HepG2 (cell line): ENCODE data around the gene MAP2K5. TPM values are rescaled to one million over a fixed set of nuclear protein-coding genes. Genes with fewer than 3 reads are reported as not detected.

Source experiments
- ADNP ChIP-seq: sonication (generic); formaldehyde crosslinking; IDR thresholded peaks from 2 replicates; pipeline ENCODE4 v1.4.0; 2020; ENCODE audit warnings: missing genetic modification reagents
- ARID2 ChIP-seq: sonication (generic); formaldehyde crosslinking; IDR thresholded peaks from 2 replicates; pipeline ENCODE4 v1.8.1; 2022; ENCODE audit warnings: mild to moderate bottlenecking, missing genetic modification reagents, borderline replicate concordance
- IKZF4 ChIP-seq: sonication (generic); formaldehyde crosslinking; IDR thresholded peaks from 2 replicates; pipeline ENCODE4 v1.5.1; 2020; ENCODE audit warnings: borderline replicate concordance, mild to moderate bottlenecking, low read depth, missing genetic modification reagents; ENCODE audit errors: not compliant biosample characterization
- KLF12 ChIP-seq: sonication (generic); formaldehyde crosslinking; IDR thresholded peaks from 2 replicates; pipeline ENCODE4 v1.4.0; 2020; ENCODE audit warnings: missing genetic modification reagents, borderline replicate concordance
- SP5 ChIP-seq: IDR thresholded peaks from 2 replicates; pipeline ENCODE4 v1.6.1; 2016; ENCODE audit warnings: low read depth, borderline replicate concordance
- SRY ChIP-seq: sonication (generic); formaldehyde crosslinking; IDR thresholded peaks from 2 replicates; pipeline ENCODE4 v1.8.0; 2022; ENCODE audit warnings: mild to moderate bottlenecking, missing genetic modification reagents
- TBX2 ChIP-seq: sonication (generic); formaldehyde crosslinking; IDR thresholded peaks from 2 replicates; pipeline ENCODE4 v1.5.0; 2020; ENCODE audit warnings: missing genetic modification reagents, mild to moderate bottlenecking, borderline replicate concordance
- ZBTB20 ChIP-seq: sonication (generic); formaldehyde crosslinking; IDR thresholded peaks from 2 replicates; pipeline ENCODE4 v1.8.1; 2023; ENCODE audit warnings: missing genetic modification reagents, low read depth, mild to moderate bottlenecking, borderline replicate concordance
- ZBTB8A ChIP-seq: sonication (generic); formaldehyde crosslinking; IDR thresholded peaks from 2 replicates; pipeline ENCODE4 v1.4.0; 2020; ENCODE audit warnings: mild to moderate bottlenecking, low read depth, missing genetic modification reagents, borderline replicate concordance
- ZNF124 ChIP-seq: sonication (generic); formaldehyde crosslinking; IDR thresholded peaks from 2 replicates; pipeline ENCODE4 v1.4.0; 2020; ENCODE audit warnings: missing genetic modification reagents
- ZNF335 ChIP-seq: sonication (generic); formaldehyde crosslinking; IDR thresholded peaks from 2 replicates; pipeline ENCODE4 v1.4.0; 2020; ENCODE audit warnings: missing genetic modification reagents
- ZNF337 ChIP-seq: sonication (generic); formaldehyde crosslinking; IDR thresholded peaks from 2 replicates; pipeline ENCODE4 v1.5.1; 2020; ENCODE audit warnings: missing genetic modification reagents, low read depth, mild to moderate bottlenecking, borderline replicate concordance
- ZNF441 ChIP-seq: sonication (generic); formaldehyde crosslinking; IDR thresholded peaks from 2 replicates; pipeline ENCODE4 v1.7.0; 2021; ENCODE audit warnings: missing genetic modification reagents, borderline replicate concordance
- ZNF577 ChIP-seq: sonication (generic); formaldehyde crosslinking; IDR thresholded peaks from 2 replicates; pipeline ENCODE4 v1.4.0; 2020; ENCODE audit warnings: mild to moderate bottlenecking, low read depth, missing genetic modification reagents, borderline replicate concordance
- ZNF629 ChIP-seq: sonication (generic); formaldehyde crosslinking; conservative IDR thresholded peaks from 2 replicates; pipeline ENCODE4 v1.5.0; 2020; ENCODE audit warnings: missing genetic modification reagents
- ZNF768 ChIP-seq: sonication (generic); formaldehyde crosslinking; IDR thresholded peaks from 2 replicates; pipeline ENCODE4 v1.4.0; 2020; ENCODE audit warnings: missing genetic modification reagents
- ZNF772 ChIP-seq: sonication (generic); formaldehyde crosslinking; IDR thresholded peaks from 2 replicates; pipeline ENCODE4 v1.5.0; 2020; ENCODE audit warnings: mild to moderate bottlenecking, missing genetic modification reagents
- polyA plus RNA-seq, 8 experiments: library from polyadenylated mRNA; depleted of rRNA in 3 of 8; stranded (reverse) in 7 of 8; unstranded in 1 of 8; fragments of >200 nt; fragmentation: Illumina TruSeq in 4 of 8; extraction: Trizol in 4 of 8; gene quantifications; 2 replicates each; pipeline versions ENCODE4 v1.2.1 to v1.2.3, GENCODE V29; 2011 to 2016; ENCODE audit warnings: low read depth in 4 of 8, missing spikeins in 1 of 8, mixed read lengths in 1 of 8; ENCODE audit not compliant: insufficient read depth in 1 of 8
- total RNA-seq, 5 experiments: library from RNA; depleted of rRNA; stranded (reverse); fragments of >200 nt; fragmentation: Illumina TruSeq; extraction: Trizol; gene quantifications; 2 replicates each; pipeline ENCODE4 v1.2.3, GENCODE V29; 2016; ENCODE audit warnings: low read depth in 1 of 5
- TF ChIP-seq, protein P1 (sequence below): sonication (generic); formaldehyde crosslinking; IDR thresholded peaks from 2 replicates; pipeline ENCODE4 v1.8.1; 2022; ENCODE audit warnings: low read depth, mild to moderate bottlenecking, missing genetic modification reagents
- TF ChIP-seq, protein P2 (sequence below): sonication (generic); formaldehyde crosslinking; IDR thresholded peaks from 2 replicates; pipeline ENCODE4 v1.5.0; 2020; ENCODE audit warnings: mild to moderate bottlenecking, missing genetic modification reagents
- TF ChIP-seq, protein P3 (sequence below): sonication (generic); formaldehyde crosslinking; IDR thresholded peaks from 2 replicates; pipeline ENCODE4 v1.8.1; 2022; ENCODE audit warnings: mild to moderate bottlenecking, missing genetic modification reagents
- TF ChIP-seq, protein P4 (sequence below): sonication (generic); formaldehyde crosslinking; IDR thresholded peaks from 2 replicates; pipeline ENCODE4 v1.4.0; 2020; ENCODE audit warnings: missing genetic modification reagents

Gene MAP2K5
- total and polyA plus RNA-seq, 2 of the 13 experiments (the other 11 are each of a cell fraction or from before 2014, with no cell fraction given) = 4.0 to 4.3 TPM

DNA sequence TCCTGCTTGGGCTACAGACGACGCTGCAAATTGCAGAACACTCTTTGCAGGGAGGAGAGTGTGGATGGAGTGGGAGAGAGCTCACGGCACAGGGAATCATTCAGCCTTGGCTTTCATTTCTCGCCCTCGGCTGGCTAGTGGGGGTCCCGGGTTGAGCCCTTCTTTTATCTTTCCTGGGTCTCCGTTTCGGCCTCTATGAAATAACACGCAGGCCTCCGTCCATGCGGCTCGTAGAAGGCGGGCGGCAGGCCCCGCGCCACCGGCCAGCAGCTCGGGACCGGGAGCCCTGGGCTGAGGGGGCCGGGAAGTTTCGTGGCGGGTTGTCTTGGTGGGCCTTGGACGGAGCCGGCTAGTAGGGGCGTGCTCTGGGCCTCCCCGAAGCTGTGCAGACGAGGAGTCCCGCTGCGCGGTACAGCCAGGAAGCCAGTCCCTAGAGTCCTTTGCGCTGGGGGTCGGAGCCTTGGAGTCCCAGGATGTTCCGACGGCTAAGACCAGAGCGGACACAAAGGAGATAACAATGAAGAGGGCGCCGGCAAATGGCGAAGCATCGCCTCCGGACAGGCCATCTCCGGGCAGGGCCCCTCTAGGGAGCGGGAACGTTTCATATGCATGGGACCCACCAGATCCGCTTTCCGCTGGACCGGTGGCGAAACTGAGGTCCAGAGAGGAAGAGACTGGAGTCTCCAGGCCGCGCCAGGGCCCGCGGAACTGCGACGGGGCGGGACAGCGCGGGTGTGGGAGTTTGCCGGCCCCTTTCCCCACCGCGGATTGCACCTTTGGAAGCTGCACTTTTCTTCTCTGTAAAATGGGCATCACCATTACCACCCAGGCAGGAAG lies 293.0 kb downstream of the MAP2K5 start (continued):
- TF ChIP-seq ZNF441 = no peak
- TF ChIP-seq, protein P1, sequence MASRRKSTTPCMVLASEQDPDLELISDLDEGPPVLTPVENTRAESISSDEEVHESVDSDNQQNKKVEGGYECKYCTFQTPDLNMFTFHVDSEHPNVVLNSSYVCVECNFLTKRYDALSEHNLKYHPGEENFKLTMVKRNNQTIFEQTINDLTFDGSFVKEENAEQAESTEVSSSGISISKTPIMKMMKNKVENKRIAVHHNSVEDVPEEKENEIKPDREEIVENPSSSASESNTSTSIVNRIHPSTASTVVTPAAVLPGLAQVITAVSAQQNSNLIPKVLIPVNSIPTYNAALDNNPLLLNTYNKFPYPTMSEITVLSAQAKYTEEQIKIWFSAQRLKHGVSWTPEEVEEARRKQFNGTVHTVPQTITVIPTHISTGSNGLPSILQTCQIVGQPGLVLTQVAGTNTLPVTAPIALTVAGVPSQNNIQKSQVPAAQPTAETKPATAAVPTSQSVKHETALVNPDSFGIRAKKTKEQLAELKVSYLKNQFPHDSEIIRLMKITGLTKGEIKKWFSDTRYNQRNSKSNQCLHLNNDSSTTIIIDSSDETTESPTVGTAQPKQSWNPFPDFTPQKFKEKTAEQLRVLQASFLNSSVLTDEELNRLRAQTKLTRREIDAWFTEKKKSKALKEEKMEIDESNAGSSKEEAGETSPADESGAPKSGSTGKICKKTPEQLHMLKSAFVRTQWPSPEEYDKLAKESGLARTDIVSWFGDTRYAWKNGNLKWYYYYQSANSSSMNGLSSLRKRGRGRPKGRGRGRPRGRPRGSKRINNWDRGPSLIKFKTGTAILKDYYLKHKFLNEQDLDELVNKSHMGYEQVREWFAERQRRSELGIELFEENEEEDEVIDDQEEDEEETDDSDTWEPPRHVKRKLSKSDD (CRISPR knock-in tag) = no peak
- no peak for TF ChIP-seq ZNF768 (CRISPR knock-in tag)
- TF ChIP-seq ZNF335 (CRISPR knock-in tag) = no peak
- TF ChIP-seq IKZF4 = no peak
- no peak for TF ChIP-seq ZNF124 (CRISPR knock-in tag)
- 0 out of 2 replicates have a peak, but pooled peaks have one; percentile 17 for TF ChIP-seq TBX2 (CRISPR knock-in tag)
- TF ChIP-seq ZBTB8A = no peak
- no peak for TF ChIP-seq ZBTB20 (CRISPR knock-in tag)
- TF ChIP-seq, protein P2, sequence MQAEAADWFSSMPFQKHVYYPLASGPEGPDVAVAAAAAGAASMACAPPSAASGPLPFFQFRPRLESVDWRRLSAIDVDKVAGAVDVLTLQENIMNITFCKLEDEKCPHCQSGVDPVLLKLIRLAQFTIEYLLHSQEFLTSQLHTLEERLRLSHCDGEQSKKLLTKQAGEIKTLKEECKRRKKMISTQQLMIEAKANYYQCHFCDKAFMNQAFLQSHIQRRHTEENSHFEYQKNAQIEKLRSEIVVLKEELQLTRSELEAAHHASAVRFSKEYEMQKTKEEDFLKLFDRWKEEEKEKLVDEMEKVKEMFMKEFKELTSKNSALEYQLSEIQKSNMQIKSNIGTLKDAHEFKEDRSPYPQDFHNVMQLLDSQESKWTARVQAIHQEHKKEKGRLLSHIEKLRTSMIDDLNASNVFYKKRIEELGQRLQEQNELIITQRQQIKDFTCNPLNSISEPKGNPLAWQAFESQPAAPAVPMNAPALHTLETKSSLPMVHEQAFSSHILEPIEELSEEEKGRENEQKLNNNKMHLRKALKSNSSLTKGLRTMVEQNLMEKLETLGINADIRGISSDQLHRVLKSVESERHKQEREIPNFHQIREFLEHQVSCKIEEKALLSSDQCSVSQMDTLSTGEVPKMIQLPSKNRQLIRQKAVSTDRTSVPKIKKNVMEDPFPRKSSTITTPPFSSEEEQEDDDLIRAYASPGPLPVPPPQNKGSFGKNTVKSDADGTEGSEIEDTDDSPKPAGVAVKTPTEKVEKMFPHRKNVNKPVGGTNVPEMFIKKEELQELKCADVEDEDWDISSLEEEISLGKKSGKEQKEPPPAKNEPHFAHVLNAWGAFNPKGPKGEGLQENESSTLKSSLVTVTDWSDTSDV = no peak
- TF ChIP-seq, protein P3, sequence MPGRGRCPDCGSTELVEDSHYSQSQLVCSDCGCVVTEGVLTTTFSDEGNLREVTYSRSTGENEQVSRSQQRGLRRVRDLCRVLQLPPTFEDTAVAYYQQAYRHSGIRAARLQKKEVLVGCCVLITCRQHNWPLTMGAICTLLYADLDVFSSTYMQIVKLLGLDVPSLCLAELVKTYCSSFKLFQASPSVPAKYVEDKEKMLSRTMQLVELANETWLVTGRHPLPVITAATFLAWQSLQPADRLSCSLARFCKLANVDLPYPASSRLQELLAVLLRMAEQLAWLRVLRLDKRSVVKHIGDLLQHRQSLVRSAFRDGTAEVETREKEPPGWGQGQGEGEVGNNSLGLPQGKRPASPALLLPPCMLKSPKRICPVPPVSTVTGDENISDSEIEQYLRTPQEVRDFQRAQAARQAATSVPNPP (CRISPR knock-in tag) = no peak
- no peak for TF ChIP-seq ARID2 (CRISPR knock-in tag)
- no peak for TF ChIP-seq SP5 (CRISPR knock-in tag)
- TF ChIP-seq ADNP (CRISPR knock-in tag) = no peak
- peak; percentile 65 for TF ChIP-seq ZNF629
- no peak for TF ChIP-seq KLF12 (CRISPR knock-in tag)
- no peak for TF ChIP-seq ZNF772 (CRISPR knock-in tag)
- TF ChIP-seq SRY (CRISPR knock-in tag) = no peak
- TF ChIP-seq ZNF577 (CRISPR knock-in tag) = no peak
- TF ChIP-seq ZNF337 (CRISPR knock-in tag) = no peak
- TF ChIP-seq, protein P4, sequence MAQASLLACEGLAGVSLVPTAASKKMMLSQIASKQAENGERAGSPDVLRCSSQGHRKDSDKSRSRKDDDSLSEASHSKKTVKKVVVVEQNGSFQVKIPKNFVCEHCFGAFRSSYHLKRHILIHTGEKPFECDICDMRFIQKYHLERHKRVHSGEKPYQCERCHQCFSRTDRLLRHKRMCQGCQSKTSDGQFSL (CRISPR knock-in tag) = no peak
